Cerebellar cortex (tissue), 1 donor: ENCODE results near the gene PALM.

Experiments used
- DNase-seq: peaks from one replicate; pipeline ENCODE4 v3.0.0-alpha.2; 2015; ENCODE audit warnings: low spot score

Gene PALM

DNA sequence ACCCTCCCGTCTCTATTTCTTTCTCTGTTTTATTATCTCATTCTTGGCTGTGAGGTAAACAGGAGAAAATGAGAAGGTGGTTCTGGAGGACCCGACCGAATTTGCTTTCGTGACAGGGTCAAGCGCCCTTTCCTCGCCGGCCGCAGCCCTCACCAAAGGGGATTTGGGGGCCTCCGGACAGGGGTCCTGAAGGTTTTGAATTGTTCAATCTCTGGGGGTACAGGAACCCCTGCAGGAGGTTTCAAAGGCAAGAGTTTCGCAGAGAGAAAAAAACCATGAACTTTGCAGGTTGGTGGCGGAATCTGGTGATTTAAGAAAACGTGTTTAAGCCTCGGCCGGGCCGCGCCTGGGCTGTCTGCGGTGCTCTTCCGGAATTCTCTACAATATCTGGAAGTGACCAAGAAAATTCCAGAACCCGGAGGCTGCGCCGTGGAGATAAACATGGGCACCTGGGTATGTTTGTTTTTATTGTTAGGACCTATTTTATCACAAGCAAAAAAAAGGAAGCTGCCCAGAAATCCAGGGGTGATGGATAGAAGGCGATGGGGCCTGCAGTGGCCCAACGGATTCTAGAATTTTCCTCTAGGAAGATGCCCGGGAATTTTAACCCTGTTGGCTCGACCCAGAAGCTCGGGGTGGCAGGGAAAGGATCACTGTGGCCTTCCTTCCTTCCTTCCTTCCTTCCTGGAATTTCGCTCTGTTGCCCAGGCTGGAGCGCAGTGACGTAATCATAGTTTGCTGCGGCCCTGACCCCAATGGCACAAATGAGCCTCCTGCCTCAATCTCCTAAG lies 74.3 kb downstream of the PALM start:
- DNase-seq: no peak

DNA sequence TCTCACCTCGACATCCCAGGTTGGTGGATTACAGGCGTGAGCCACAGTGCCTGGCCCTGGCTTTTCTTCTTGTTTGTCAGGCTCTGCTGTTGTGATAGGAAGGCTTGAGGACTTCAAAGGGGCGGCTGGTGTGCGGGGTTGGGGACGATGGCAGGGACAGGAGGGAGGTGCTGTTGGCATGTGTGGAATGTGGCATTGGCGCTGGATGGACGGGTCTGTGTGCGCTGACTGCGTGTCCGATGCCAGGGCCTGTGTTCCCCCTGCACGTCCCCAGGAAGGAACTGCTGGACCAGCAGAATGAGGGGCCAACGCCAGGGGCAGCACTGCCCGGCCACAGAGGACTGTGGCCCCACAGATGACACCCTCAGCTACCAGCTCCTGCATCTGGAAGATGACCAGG lies 75.8 kb downstream of the PALM start:
- DNase-seq: no peak

DNA sequence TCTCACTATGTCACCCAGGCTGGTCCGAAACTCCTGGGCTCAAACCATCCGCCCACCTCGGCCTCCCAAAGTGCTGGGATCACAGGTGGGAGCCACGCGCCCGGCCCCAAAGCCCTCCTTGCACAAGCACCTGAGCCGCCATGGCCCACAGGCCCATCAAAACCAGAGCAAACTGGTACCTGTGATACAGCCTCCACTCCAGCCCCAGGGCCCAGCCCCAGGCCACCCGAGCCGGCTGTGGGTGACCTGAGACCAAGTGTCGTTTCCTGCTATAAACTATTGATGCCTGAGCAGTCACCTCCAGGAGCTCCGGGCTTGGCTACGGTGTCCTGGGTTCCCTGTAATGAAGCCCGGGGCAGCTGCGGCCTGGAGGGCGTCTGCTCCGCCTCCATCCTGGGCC lies 78.8 kb downstream of the PALM start:
- DNase-seq: no peak

DNA sequence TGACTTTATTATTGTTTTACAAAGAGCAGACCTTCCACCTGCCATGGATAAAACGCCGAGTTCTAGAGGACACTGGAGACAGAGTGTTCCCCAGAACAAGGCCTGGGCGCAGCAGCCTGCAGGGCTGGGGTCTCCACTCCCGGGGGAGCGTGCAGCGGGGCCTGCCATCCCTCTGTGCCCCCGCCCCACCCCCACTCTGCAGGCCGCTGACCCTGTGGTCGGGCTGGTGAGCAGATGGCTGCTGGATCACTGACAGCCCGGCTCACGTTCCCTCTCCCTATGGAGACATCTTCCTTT lies 79.9 kb downstream of the PALM start:
- DNase-seq: no peak

DNA sequence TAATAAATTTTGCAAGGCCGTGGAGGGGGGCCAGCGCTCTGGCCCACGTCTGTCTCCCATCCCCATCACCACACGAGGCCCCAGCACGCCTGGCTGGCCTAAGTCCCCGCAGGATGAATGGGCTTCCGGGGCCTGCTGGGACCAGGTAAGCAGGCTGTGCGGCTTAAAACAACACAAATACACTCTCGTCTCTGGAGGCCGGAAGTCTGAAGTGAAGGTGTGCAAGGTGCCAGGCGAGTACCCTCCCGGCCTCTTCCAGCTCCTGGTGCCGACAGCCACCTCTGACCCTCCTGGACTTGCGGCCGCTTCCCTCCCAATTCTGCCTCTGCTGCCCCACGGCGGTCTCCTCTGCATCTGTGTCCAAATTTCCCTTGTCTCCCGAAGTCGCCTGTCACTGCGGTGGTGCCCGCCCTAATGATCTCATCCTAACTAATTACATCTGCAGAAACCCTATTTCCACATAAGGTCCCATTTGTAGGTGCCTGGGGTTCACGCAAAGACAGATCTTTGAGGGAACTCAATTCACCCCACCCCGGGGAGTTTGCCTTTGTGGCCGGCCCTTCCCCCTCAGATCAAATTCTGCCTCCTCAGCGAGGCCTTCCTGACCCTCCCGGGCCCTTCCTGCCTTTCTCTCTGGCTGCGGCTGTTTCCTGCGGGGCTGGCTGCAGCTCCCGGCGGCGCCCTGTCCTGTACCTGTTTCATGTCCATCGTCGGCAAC lies 80.4 kb downstream of the PALM start:
- peak; percentile 50 for DNase-seq

DNA sequence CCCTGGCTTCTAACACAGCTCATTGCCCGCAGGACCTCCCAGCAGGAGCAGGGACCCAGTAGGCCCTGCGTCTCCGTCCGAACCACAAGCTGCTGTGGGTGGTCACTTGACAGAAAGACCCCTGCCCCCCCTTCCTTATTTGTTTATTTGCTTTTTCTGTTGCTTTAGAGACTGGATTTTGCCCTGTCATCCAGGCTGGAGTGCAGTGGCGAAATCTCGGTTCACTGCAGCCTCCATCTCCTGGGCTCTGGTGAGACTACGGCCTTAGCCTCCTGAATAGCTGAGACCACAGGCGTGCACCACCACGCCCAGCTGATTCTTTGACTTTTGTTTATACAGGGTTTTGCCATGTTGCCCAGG lies 80.9 kb downstream of the PALM start:
- DNase-seq: no peak

- DNase-seq: no peak
Measured at GRCh38 chr19:791007-791566, 82.4 kb downstream of the PALM start.

- DNase-seq: no peak
Measured at GRCh38 chr19:791567-792305, 83.0 kb downstream of the PALM start.

DNA sequence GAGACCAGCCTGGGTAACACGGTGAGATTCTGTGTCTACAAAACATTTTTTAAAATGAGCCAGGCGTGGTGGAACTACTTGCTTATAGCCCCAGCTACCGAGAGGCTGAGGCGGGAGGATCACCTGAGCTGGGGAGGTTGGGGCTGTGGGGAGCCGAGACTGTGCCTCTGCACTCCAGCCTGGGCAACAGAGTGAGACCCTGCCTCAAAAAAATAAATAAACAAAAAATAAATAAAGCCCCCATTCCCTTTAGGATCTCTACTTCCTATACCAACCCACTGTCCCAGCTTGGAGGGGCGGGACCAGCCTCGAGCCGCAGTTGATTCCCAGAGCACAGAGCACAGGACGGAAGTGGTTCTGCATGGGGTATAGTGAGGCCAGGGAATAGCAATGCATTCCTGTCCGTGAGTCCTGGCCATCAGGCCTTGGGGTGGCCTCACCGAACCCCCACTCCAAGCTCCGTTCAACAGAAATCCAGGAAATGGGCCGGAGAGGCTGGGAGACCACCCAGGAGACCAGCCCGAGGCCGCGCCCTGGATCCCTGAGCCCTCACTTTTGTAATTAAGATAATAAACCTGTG lies 83.7 kb downstream of the PALM start:
- DNase-seq: no peak

- no peak for DNase-seq
Measured at GRCh38 chr19:793806-794205, 85.1 kb downstream of the PALM start.

- no peak for DNase-seq
Measured at GRCh38 chr19:795073-795611, 86.4 kb downstream of the PALM start.

GRCh38 chr19:795691-796581 lies 87.2 kb downstream of the PALM start:
- no peak for DNase-seq

DNA sequence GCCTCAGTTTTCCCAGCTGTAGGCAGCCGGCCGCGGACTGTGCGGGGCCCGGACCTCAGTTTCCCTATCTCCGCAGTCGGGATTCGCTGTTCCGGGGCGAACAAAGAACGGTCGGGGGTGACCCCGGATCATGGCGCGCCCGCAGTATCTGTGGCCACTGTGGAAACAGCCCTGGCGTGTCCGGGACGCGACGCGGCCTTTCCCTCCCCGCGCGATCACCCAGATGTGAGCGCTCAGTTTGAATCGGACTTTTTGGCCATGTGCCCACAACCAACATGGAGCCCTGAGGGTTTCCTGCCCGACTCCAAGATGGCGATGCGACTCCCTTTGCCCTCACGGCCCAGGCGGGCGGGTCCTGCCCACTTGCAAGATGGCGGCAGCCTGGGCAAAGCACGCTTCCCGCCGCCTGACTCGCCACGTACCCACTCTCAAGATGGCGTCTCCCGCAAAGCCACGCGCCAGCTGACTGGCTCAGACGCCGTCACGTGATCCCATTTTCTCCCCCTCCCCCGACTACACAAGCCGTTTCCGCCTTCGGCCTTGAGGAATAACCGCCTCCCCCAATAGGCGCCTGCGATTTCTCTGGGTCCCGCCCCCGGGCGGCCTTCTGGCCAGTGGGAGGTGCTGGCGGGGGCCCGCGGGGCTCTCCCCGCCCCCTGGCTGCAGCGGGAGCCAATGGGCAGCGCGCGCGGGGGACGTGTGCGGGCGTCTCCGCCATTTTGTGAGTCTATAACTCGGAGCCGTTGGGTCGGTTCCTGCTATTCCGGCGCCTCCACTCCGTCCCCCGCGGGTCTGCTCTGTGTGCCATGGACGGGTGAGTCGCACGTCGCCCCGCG lies 88.2 kb downstream of the PALM start, which contains the start of gene PTBP1:
PTBP1 (plus strand) TSS at position 761 of the 836 bp plus-strand sequence; CDS start at position 807, 46 bp downstream.
- DNase-seq: peak; percentile 100
